ENCODE data around the gene FAM83C.

Gene FAM83C

GRCh38 chr20:35292504-35293285 is 470 bp upstream of the FAM83C start:
- TF ChIP-seq CTCF (conservative IDR thresholded peaks at IDR 0.05; ENCODE audit: low read length): no peak
- no peak for DNase-seq (ENCODE audit: low read depth)
- no peak overlapping the region for H3K4me3 ChIP-seq (ENCODE audit: low read length)

- no peak for TF ChIP-seq CTCF (conservative IDR thresholded peaks at IDR 0.05; ENCODE audit: low read length)
- no peak overlapping the region for H3K4me3 ChIP-seq (ENCODE audit: low read length)
- no peak for DNase-seq (ENCODE audit: low read depth)
These were observed 1.3 kb downstream of the FAM83C start for GRCh38 chr20:35290887-35291417.

- no peak for DNase-seq (ENCODE audit: low read depth)
- TF ChIP-seq CTCF (conservative IDR thresholded peaks at IDR 0.05; ENCODE audit: low read length): no peak
These were observed 1.9 kb downstream of the FAM83C start for GRCh38 chr20:35290186-35290886.

DNA sequence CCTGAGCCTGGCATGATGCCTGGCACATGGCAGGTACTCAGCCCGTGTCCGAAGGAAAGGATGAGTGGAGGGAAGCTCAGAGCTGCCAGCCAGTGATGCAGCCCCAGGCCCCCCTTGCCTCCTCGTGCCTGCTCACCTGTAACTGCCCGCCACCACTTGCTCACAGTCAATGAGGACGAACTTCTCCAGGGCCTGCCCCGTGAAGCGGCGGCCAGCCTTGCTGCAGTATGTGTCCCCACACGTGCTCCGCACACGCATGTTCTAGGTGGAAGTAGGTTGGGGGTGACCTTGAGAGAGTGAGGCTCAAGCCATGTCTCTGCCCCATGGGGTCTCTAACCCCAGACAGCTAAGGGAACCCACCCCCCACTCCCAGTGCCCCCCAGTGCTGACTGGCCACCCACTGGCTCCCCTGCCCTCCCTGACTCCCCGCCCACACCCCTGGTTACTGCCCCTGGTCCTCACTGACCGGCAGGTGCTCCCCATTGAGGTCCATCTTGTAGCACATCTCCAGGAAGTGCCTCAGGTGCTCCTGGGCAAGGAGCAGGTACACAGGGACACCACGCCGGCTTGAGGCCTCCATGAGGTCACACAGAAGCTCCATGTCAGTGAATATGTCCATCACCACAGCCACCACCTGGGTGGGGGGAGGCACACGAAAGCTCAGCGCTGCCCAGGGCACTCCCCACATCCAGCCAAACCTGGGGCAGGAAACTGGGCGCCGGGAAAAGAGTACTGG is 3.7 kb downstream of the FAM83C start:
- no peak overlapping the region for H3K4me3 ChIP-seq (ENCODE audit: low read length)
- no peak for DNase-seq (ENCODE audit: low read depth)
- TF ChIP-seq CTCF (conservative IDR thresholded peaks at IDR 0.05; ENCODE audit: low read length): no peak

More at GRCh38 chr20:35290186-35290886, 1.9 kb downstream of the FAM83C start:
- H3K4me3 ChIP-seq (ENCODE audit: low read length): no peak overlapping the region

- DNase-seq (ENCODE audit: low read depth): no peak
- no peak for TF ChIP-seq CTCF (conservative IDR thresholded peaks at IDR 0.05; ENCODE audit: low read length)
- no peak overlapping the region for H3K4me3 ChIP-seq (ENCODE audit: low read length)
These were observed 4.5 kb downstream of the FAM83C start for GRCh38 chr20:35287509-35288324.

DNA sequence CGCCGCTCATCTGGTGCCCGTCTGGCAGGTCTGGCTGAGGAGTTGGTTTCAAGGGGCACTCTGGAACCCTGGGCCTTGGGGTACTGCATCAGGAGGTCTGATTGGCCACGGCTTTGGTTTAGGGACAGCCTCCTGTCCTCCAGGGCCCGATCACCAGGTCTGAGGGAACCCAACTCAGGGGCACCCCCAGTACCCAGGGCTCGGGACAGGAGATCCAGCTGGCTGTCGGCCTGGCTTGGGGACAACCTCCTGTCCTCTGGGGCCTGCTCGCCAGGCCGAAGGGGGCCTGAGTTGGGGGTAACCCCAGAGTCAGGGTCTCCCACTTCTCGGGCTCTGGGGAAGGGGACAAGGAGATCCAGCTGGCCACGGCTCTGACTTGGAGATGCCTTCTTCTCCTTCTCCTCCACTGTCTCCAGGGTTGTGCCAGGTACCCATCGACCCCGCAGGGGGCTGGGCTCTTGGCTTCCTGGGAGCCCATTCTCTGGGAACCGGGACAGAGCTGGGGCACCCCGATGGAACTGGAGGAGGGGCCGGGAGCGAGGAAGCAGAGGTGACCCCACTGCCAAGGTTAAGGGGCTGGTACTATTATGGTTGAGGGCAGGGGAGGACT is 5.2 kb downstream of the FAM83C start:
- no peak for TF ChIP-seq CTCF (conservative IDR thresholded peaks at IDR 0.05; ENCODE audit: low read length)
- H3K4me3 ChIP-seq (ENCODE audit: low read length): no peak overlapping the region
- no peak for DNase-seq (ENCODE audit: low read depth)
